Measurements from ENCODE around the gene ATP1A4.

- no peak for TF ChIP-seq ZBTB33 (IDR thresholded peaks at IDR 0.05)
- no peak for TF ChIP-seq CTCF (IDR thresholded peaks at IDR 0.05; ENCODE audit: low read depth, low read length, missing input control)
- TF ChIP-seq RAD21 (IDR thresholded peaks at IDR 0.05) = no peak
- TF ChIP-seq TAF1 (conservative IDR thresholded peaks at IDR 0.05) = no peak
- TF ChIP-seq ATF3 (IDR thresholded peaks at IDR 0.05) = no peak
- no peak for TF ChIP-seq GABPA (IDR thresholded peaks at IDR 0.05 in 1 of 2, conservative IDR thresholded peaks at IDR 0.05 in 1 of 2)
- TF ChIP-seq EGR1 (IDR thresholded peaks at IDR 0.05; ENCODE audit: low read depth in 2 of 2) = no peak
- no peak for TF ChIP-seq MAX (IDR thresholded peaks at IDR 0.05)
Measured at GRCh38 chr1:160171980-160172379, 20.6 kb downstream of the ATP1A4 start.
